ENCODE measurements around the gene NTPCR.

The NTPCR gene

GRCh38 chr1:232965124-232965911, 14.9 kb downstream of the NTPCR start:
- no peak for DNase-seq

GRCh38 chr1:232965912-232966217, 15.5 kb downstream of the NTPCR start:
- no peak for DNase-seq

- no peak for DNase-seq
These were observed 16.3 kb downstream of the NTPCR start for GRCh38 chr1:232966663-232967062.

GRCh38 chr1:232968391-232968790, 18.0 kb downstream of the NTPCR start:
- DNase-seq = no peak

- no peak for DNase-seq
These were observed 18.6 kb downstream of the NTPCR start for GRCh38 chr1:232968965-232969364.

- DNase-seq = no peak
These were observed 19.4 kb downstream of the NTPCR start for GRCh38 chr1:232969799-232970198.

GRCh38 chr1:232970508-232970907, 20.1 kb downstream of the NTPCR start:
- no peak for DNase-seq

GRCh38 chr1:232973652-232974611, 23.5 kb downstream of the NTPCR start:
- DNase-seq = no peak

- DNase-seq = no peak
These were observed 24.6 kb downstream of the NTPCR start for GRCh38 chr1:232974971-232975370.

- DNase-seq = no peak
These were observed 27.8 kb downstream of the NTPCR start for GRCh38 chr1:232978091-232978634.

GRCh38 chr1:232978815-232979214, 28.4 kb downstream of the NTPCR start:
- no peak for DNase-seq

GRCh38 chr1:232979558-232979957, 29.1 kb downstream of the NTPCR start:
- DNase-seq = no peak

GRCh38 chr1:232980355-232980978, 30.1 kb downstream of the NTPCR start:
- no peak for DNase-seq

GRCh38 chr1:232980986-232981560, 30.7 kb downstream of the NTPCR start:
- DNase-seq = no peak

GRCh38 chr1:232982238-232982944, 32.0 kb downstream of the NTPCR start:
- DNase-seq = no peak

- DNase-seq = no peak
These were observed 33.0 kb downstream of the NTPCR start for GRCh38 chr1:232983375-232983774.

- no peak for DNase-seq
These were observed 33.6 kb downstream of the NTPCR start for GRCh38 chr1:232983817-232984567.

GRCh38 chr1:232984577-232985425, 34.4 kb downstream of the NTPCR start:
- no peak for DNase-seq

- DNase-seq = no peak
These were observed 35.6 kb downstream of the NTPCR start for GRCh38 chr1:232985882-232986526.

- no peak for DNase-seq
These were observed 36.1 kb downstream of the NTPCR start for GRCh38 chr1:232986527-232986922.
